Cerebellar nuclear complex (tissue), 1 donor: Measurements from ENCODE around the gene AKAP9.
"Not testable (repeated sequence)": the region's sequence is repeated elsewhere in the genome, so short reads cannot be mapped to it uniquely, and the experiment has no call there.

Experiments used
- DNase-seq, 2 experiments: peaks; one replicate each; lab custom pipeline; 2025; lab: John Stamatoyannopoulos, UW

Gene AKAP9

GRCh38 chr7:91946549-91946948 is 5.9 kb downstream of the AKAP9 start:
- DNase-seq, result no peak

- DNase-seq, result no peak
Measured at GRCh38 chr7:91947948-91948347, 7.3 kb downstream of the AKAP9 start.

- no peak for DNase-seq
Measured at GRCh38 chr7:91949221-91950009, 8.8 kb downstream of the AKAP9 start.

GRCh38 chr7:91953618-91954017 is 13.0 kb downstream of the AKAP9 start:
- DNase-seq, result no peak

- not testable (repeated sequence) for DNase-seq
Measured at GRCh38 chr7:91956464-91956863, 15.8 kb downstream of the AKAP9 start.

- DNase-seq, result no peak
Measured at GRCh38 chr7:91957232-91957631, 16.6 kb downstream of the AKAP9 start.

- DNase-seq, result no peak
Measured at GRCh38 chr7:91957823-91958222, 17.2 kb downstream of the AKAP9 start.

GRCh38 chr7:91959023-91959422 is 18.4 kb downstream of the AKAP9 start:
- no peak for DNase-seq

GRCh38 chr7:91961816-91962215 is 21.2 kb downstream of the AKAP9 start:
- DNase-seq, result no peak

GRCh38 chr7:91962419-91962818 is 21.8 kb downstream of the AKAP9 start:
- no peak for DNase-seq

GRCh38 chr7:91967513-91967912 is 26.9 kb downstream of the AKAP9 start:
- not testable (repeated sequence) for DNase-seq

GRCh38 chr7:91973639-91974038 is 33.0 kb downstream of the AKAP9 start:
- DNase-seq, result no peak

GRCh38 chr7:91974066-91974465 is 33.4 kb downstream of the AKAP9 start:
- no peak for DNase-seq

GRCh38 chr7:91976743-91977142 is 36.1 kb downstream of the AKAP9 start:
- no peak for DNase-seq

GRCh38 chr7:91979590-91979989 is 38.9 kb downstream of the AKAP9 start:
- DNase-seq, result no peak

GRCh38 chr7:91982352-91982751 is 41.7 kb downstream of the AKAP9 start:
- DNase-seq, result not testable (repeated sequence)

GRCh38 chr7:91988213-91988612 is 47.6 kb downstream of the AKAP9 start:
- no peak for DNase-seq

GRCh38 chr7:91993976-91994375 is 53.3 kb downstream of the AKAP9 start:
- no peak for DNase-seq

GRCh38 chr7:91995391-91996105 is 54.9 kb downstream of the AKAP9 start:
- no peak for DNase-seq

- DNase-seq, result no peak
Measured at GRCh38 chr7:91999631-92000565, 59.2 kb downstream of the AKAP9 start.

GRCh38 chr7:92002720-92003119 is 62.1 kb downstream of the AKAP9 start:
- no peak for DNase-seq

- no peak for DNase-seq
Measured at GRCh38 chr7:92006046-92006445, 65.4 kb downstream of the AKAP9 start.
